Panc1 (cell line): ENCODE data around the gene PCBP2. TPM values are rescaled to one million over a fixed set of nuclear protein-coding genes. Genes with fewer than 3 reads are reported as not detected.

Experiments used
- ATAC-seq: fragments of 200-7000 bp; cut with Tn5 transposase; 2 replicates; pipeline ENCODE4 v1.9.1; 2020; ENCODE audit warnings: mild to moderate bottlenecking, moderate library complexity
- BruUV-seq: library from RNA; stranded (reverse); fragments of 400-500 nt; replicated peaks from 2 replicates; lab custom pipeline; 2021; lab: Mats Ljungman, UMichigan
- CTCF ChIA-PET: fragments of 300-600 bp; sonication (Branson Sonifier 250); formaldehyde crosslinking; loops from one replicate; lab custom pipeline; 2022; ENCODE audit warnings: antibody characterized with exemption; lab: Charles Lee
- POLR2A ChIA-PET: fragments of 300-600 bp; sonication (Branson Sonifier 250); formaldehyde crosslinking; loops from one replicate; lab custom pipeline; 2022; ENCODE audit warnings: antibody characterized with exemption; lab: Charles Lee
- DNase-seq: peaks from one replicate; pipeline ENCODE4 v3.0.0-alpha.2; 2010; ENCODE audit warnings: low read depth, low spot score
- H3K27ac ChIP-seq: 2 replicates; pipeline ENCODE4 v1.5.1; 2011; ENCODE audit warnings: mild to moderate bottlenecking, low read length, inconsistent platforms
- H3K27me3 ChIP-seq: fragments of 200-500 bp; sonication (Bioruptor generic); 2 replicates; pipeline ENCODE4 v1.6.0; 2014; ENCODE audit warnings: low read length, inconsistent platforms; ENCODE audit not compliant: control insufficient read depth, insufficient read depth
- H3K36me3 ChIP-seq: fragments of 200-500 bp; sonication (Bioruptor generic); 2 replicates; pipeline ENCODE4 v1.5.1; 2014; ENCODE audit warnings: inconsistent platforms, mild to moderate bottlenecking, low read length, moderate library complexity; ENCODE audit not compliant: control insufficient read depth, insufficient read depth
- H3K4me1 ChIP-seq: 2 replicates; pipeline ENCODE4 v1.5.1; 2011; ENCODE audit warnings: inconsistent platforms, mild to moderate bottlenecking, low read length, moderate library complexity; ENCODE audit not compliant: control insufficient read depth, insufficient read depth
- H3K4me3 ChIP-seq, 2 experiments: 2 replicates each; pipeline ENCODE4 v1.5.1; 2011 to 2012; ENCODE audit warnings: low read depth in 2 of 2, low read length in 2 of 2, mild to moderate bottlenecking in 2 of 2, inconsistent platforms in 1 of 2, moderate library complexity in 1 of 2
- H3K9me3 ChIP-seq: fragments of 200-500 bp; sonication (Bioruptor generic); 2 replicates; pipeline ENCODE4 v1.5.1; 2014; ENCODE audit warnings: low read depth, mild to moderate bottlenecking, inconsistent platforms, low read length, moderate library complexity; ENCODE audit not compliant: control insufficient read depth, insufficient read depth
- POLR2AphosphoS5 ChIP-seq: IDR thresholded peaks from 2 replicates; pipeline ENCODE4 v1.6.1; 2012; ENCODE audit warnings: mild to moderate bottlenecking, low read depth, low read length, moderate library complexity
- SIN3A ChIP-seq: IDR thresholded peaks from 2 replicates; pipeline ENCODE4 v1.6.1; 2012; ENCODE audit warnings: low read depth, mild to moderate bottlenecking, low read length, moderate library complexity, borderline replicate concordance; ENCODE audit not compliant: insufficient read depth
- TCF7L2 ChIP-seq: IDR thresholded peaks from 2 replicates; pipeline ENCODE4 v1.6.1; 2011; ENCODE audit warnings: mild to moderate bottlenecking, low read depth, low read length, inconsistent platforms
- in situ Hi-C: cut with HindIII; loops from 2 replicates; pipeline ENCODE4 v1.10.0; 2016; ENCODE audit warnings: low sequenced_read_pairs, low pct_unique_long_range_greater_than_20kb
- intact Hi-C: fragments of 100-400 bp; cut with micrococcal nuclease; formaldehyde crosslinking; loops from one replicate; pipeline ENCODE4 v1.10.0; 2022; ENCODE audit not compliant: unreplicated experiment
- total RNA-seq: library from RNA; stranded (reverse); gene quantifications from one replicate; pipeline ENCODE4 v1.2.1, GENCODE V29; 2021; ENCODE audit not compliant: unreplicated experiment
- TF ChIP-seq, protein P1 (sequence below): fragments of 450-650 bp; IDR thresholded peaks from 2 replicates; pipeline ENCODE4 v1.5.1; 2017; ENCODE audit warnings: mild to moderate bottlenecking
- TF ChIP-seq, protein P2 (sequence below), 2 experiments: IDR thresholded peaks; 2 replicates each; pipeline ENCODE4 v1.6.1; 2011 to 2012; ENCODE audit warnings: low read depth in 2 of 2, control low read depth in 1 of 2, low read length in 1 of 2, mild to moderate bottlenecking in 1 of 2, moderate library complexity in 1 of 2; ENCODE audit not compliant: insufficient read depth in 1 of 2

PCBP2 gene
- total RNA-seq, 1 experiment from 2014 or later = 836 TPM

DNA sequence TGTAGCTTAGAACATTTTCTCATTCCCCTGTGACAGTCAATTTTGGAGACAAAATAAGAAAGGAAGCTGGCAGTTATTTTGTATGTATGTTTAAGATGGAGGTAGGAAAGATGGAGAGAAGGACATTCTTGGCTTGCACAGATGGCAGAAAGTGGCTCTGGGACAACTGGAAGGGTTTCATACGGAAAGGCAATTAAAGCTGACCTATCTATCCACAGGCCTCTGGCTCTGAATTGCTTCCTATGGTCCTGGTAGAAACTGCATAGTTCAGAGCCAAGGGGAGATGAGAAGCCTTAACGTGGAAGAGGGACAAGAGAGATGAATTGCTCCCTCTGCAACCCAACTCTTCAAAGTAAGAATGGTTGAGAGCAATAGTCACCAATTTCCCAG, 63.4 kb downstream of the PCBP2 start:
- no peak overlapping the region for H3K27ac ChIP-seq
- BruUV-seq = no TSS peak
- H3K4me1 ChIP-seq = no peaks in the 10 kb centered on the region
- H3K4me3 ChIP-seq = no peak overlapping the region
- no peaks in the 10 kb centered on the region for H3K9me3 ChIP-seq
- DNase-seq (no peak), ATAC-seq (no peak)
- TF ChIP-seq, protein P1, sequence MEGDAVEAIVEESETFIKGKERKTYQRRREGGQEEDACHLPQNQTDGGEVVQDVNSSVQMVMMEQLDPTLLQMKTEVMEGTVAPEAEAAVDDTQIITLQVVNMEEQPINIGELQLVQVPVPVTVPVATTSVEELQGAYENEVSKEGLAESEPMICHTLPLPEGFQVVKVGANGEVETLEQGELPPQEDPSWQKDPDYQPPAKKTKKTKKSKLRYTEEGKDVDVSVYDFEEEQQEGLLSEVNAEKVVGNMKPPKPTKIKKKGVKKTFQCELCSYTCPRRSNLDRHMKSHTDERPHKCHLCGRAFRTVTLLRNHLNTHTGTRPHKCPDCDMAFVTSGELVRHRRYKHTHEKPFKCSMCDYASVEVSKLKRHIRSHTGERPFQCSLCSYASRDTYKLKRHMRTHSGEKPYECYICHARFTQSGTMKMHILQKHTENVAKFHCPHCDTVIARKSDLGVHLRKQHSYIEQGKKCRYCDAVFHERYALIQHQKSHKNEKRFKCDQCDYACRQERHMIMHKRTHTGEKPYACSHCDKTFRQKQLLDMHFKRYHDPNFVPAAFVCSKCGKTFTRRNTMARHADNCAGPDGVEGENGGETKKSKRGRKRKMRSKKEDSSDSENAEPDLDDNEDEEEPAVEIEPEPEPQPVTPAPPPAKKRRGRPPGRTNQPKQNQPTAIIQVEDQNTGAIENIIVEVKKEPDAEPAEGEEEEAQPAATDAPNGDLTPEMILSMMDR = no peak
- TF ChIP-seq, protein P2, sequence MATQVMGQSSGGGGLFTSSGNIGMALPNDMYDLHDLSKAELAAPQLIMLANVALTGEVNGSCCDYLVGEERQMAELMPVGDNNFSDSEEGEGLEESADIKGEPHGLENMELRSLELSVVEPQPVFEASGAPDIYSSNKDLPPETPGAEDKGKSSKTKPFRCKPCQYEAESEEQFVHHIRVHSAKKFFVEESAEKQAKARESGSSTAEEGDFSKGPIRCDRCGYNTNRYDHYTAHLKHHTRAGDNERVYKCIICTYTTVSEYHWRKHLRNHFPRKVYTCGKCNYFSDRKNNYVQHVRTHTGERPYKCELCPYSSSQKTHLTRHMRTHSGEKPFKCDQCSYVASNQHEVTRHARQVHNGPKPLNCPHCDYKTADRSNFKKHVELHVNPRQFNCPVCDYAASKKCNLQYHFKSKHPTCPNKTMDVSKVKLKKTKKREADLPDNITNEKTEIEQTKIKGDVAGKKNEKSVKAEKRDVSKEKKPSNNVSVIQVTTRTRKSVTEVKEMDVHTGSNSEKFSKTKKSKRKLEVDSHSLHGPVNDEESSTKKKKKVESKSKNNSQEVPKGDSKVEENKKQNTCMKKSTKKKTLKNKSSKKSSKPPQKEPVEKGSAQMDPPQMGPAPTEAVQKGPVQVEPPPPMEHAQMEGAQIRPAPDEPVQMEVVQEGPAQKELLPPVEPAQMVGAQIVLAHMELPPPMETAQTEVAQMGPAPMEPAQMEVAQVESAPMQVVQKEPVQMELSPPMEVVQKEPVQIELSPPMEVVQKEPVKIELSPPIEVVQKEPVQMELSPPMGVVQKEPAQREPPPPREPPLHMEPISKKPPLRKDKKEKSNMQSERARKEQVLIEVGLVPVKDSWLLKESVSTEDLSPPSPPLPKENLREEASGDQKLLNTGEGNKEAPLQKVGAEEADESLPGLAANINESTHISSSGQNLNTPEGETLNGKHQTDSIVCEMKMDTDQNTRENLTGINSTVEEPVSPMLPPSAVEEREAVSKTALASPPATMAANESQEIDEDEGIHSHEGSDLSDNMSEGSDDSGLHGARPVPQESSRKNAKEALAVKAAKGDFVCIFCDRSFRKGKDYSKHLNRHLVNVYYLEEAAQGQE (IDR thresholded peaks at IDR 0.05; ENCODE audit: insufficient read depth in 1 of 2, low read depth in 2 of 2, low read length in 1 of 2) = no peak
- no peak for TF ChIP-seq SIN3A
- TF ChIP-seq POLR2AphosphoS5 = no peak
- TF ChIP-seq TCF7L2 = no peak
- ChIA-PET CTCF (no interaction called here), POLR2A (interaction anchor here (0.8 kb wide), 1 partner anchor 14 kb away, joined by 3 read pairs; the partner anchor contains the start of gene TARBP2)
- H3K36me3 ChIP-seq = peaks cover 6% of the 10 kb centered on the region; the same call in 1 of the 2 replicates
- intact Hi-C loops (no loop called here), in situ Hi-C loops (no loop called here)
- no peaks in the 10 kb centered on the region for H3K27me3 ChIP-seq

DNA sequence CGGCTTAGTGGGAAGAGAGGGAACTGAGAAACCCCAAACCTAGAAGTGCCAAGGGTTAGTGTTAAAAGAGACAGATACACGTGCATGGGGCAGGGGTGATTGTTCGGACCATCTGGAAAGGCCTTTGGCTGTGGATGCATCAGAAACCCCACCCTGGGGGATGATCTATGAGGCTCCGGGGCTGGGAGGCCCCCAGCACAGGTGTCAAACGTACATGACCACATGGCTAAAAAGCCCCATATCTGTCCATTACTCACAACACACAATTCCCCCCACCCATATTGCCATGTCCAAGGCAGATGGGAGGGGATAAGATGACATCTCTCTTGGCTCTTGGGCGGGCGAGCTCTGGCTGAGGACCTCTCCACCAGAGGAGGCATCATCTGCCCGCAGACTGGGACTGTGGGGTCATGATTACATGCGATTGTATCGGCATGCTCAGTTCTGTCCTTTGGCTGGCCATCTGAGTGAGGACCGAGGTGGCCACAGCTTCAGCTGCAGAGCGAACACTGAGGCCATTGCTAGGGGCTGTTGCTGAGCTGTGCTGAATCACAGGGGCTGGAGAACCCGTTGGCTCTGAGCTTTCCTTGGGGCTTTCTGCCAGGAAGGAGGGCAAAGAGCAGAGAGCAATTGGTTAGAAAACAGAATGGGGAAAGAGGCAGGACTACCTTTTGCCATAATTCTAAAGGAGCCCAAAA, 65.0 kb downstream of the PCBP2 start:
- in situ Hi-C loops (no loop called here), intact Hi-C loops (no loop called here)
- Histone ChIP-seq H3K27me3 (no peaks in the 10 kb centered on the region), H3K9me3 (no peaks in the 10 kb centered on the region), H3K4me3 (no peak overlapping the region), H3K36me3 (peaks cover 12% of the 10 kb centered on the region; the same call in 1 of the 2 replicates), H3K4me1 (no peaks in the 10 kb centered on the region), H3K27ac (no peak overlapping the region)
- ChIA-PET CTCF (no interaction called here), POLR2A (no interaction called here)
- no peak for ATAC-seq
- BruUV-seq = no TSS peak
- no peak for DNase-seq
- TF ChIP-seq SIN3A (no peak), TCF7L2 (no peak), POLR2AphosphoS5 (no peak)
- TF ChIP-seq, protein P1 = no peak
- TF ChIP-seq, protein P2 (IDR thresholded peaks at IDR 0.05; ENCODE audit: insufficient read depth in 1 of 2, low read depth in 2 of 2, low read length in 1 of 2) = no peak
